OCI-LY3 (cell line): ENCODE data around the gene MGMT.

ENCODE experiments used
- H2AFZ ChIP-seq: fragments of 200-600, 300-600 bp; shearing (Covaris generic); 2 replicates; pipeline ENCODE4 v1.6.0; 2014; ENCODE audit warnings: antibody characterized with exemption, low read depth, low read length
- H3K27ac ChIP-seq: fragments of 200-600, 300-600 bp; sonication (generic); 2 replicates; pipeline ENCODE4 v1.5.1; 2014; ENCODE audit warnings: mild to moderate bottlenecking, low read length, moderate library complexity, mixed read lengths
- H3K27me3 ChIP-seq: fragments of 200-600, 300-600 bp; sonication (generic); 2 replicates; pipeline ENCODE4 v1.6.1; 2014; ENCODE audit warnings: low read depth, low read length, mixed read lengths
- H3K36me3 ChIP-seq: fragments of 200-600, 300-600 bp; sonication (generic); replicated peaks from 2 replicates; pipeline ENCODE3; 2014; ENCODE audit warnings: low read depth, low read length, mixed read lengths
- H3K4me1 ChIP-seq: fragments of 300-600, 200-600 bp; sonication (generic); 2 replicates; pipeline ENCODE4 v1.6.1; 2014; ENCODE audit warnings: low read length, mixed read lengths
- H3K4me2 ChIP-seq: fragments of 200-600, 300-600 bp; sonication (generic); 2 replicates; pipeline ENCODE4 v1.6.1; 2014; ENCODE audit warnings: low read length, mixed read lengths
- H3K4me3 ChIP-seq: fragments of 300-600, 200-600 bp; sonication (generic); 2 replicates; pipeline ENCODE4 v1.5.1; 2014; ENCODE audit warnings: antibody characterized with exemption, mild to moderate bottlenecking, low read length, moderate library complexity
- H3K79me2 ChIP-seq: fragments of 300-600, 200-600 bp; shearing (Covaris generic); 2 replicates; pipeline ENCODE4 v1.6.1; 2014; ENCODE audit warnings: mild to moderate bottlenecking, low read length, mixed read lengths
- H3K9ac ChIP-seq: fragments of 300-600, 200-600 bp; shearing (Covaris generic); 2 replicates; pipeline ENCODE4 v1.6.0; 2014; ENCODE audit warnings: mild to moderate bottlenecking, low read length, moderate library complexity
- H3K9me3 ChIP-seq: fragments of 200-600, 300-600 bp; shearing (Covaris generic); 2 replicates; pipeline ENCODE4 v1.6.1; 2014; ENCODE audit warnings: low read length, mixed read lengths; ENCODE audit not compliant: insufficient read depth
- H4K20me1 ChIP-seq: fragments of 200-600, 300-600 bp; sonication (generic); 2 replicates; pipeline ENCODE4 v1.6.1; 2016; ENCODE audit warnings: low read length, mixed read lengths; ENCODE audit not compliant: insufficient read depth
- EZH2phosphoT487 ChIP-seq: fragments of 200-600 bp; shearing (Covaris generic); IDR thresholded peaks from 2 replicates; pipeline ENCODE4 v1.6.1; 2018; ENCODE audit warnings: antibody characterized with exemption, mixed run types, low read depth
- TF ChIP-seq, protein P1 (sequence below): fragments of 200-600, 300-600 bp; sonication (generic); IDR thresholded peaks from 2 replicates; pipeline ENCODE4 v1.5.1; 2014; ENCODE audit warnings: antibody characterized with exemption, low read length, low read depth

The MGMT gene

DNA sequence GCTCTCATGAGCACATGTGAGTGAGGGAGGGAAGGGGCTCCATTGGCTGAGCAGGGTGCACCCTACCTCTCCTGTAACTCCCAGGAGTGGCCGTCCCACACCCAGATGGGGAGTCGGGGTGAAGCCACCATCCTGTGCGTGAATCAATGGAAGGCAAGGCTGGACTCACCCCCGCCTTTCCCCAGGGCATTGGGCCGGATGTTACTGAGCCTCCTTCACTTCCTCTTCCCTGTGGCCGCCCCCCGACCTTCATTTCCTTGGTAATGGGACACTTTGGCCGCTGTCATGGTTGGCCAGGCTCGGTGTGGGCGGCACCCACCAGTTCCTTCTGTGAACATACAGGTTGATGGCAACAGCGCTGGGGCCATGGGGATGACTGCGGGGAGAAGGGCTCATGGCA, 209.0 kb downstream of the MGMT start:
- Histone ChIP-seq H3K9ac (no peak overlapping the region), H4K20me1 (no peaks in the 10 kb centered on the region), H3K4me1 (no peaks in the 10 kb centered on the region), H3K4me2 (no peak overlapping the region), H3K4me3 (no peak overlapping the region), H3K79me2 (no peaks in the 10 kb centered on the region), H3K27me3 (no peaks in the 10 kb centered on the region), H2AFZ (no peak overlapping the region), H3K27ac (no peak overlapping the region), H3K9me3 (no peaks in the 10 kb centered on the region), H3K36me3 (no peaks in the 10 kb centered on the region)
- TF ChIP-seq EZH2phosphoT487: no peak
- TF ChIP-seq, protein P1, sequence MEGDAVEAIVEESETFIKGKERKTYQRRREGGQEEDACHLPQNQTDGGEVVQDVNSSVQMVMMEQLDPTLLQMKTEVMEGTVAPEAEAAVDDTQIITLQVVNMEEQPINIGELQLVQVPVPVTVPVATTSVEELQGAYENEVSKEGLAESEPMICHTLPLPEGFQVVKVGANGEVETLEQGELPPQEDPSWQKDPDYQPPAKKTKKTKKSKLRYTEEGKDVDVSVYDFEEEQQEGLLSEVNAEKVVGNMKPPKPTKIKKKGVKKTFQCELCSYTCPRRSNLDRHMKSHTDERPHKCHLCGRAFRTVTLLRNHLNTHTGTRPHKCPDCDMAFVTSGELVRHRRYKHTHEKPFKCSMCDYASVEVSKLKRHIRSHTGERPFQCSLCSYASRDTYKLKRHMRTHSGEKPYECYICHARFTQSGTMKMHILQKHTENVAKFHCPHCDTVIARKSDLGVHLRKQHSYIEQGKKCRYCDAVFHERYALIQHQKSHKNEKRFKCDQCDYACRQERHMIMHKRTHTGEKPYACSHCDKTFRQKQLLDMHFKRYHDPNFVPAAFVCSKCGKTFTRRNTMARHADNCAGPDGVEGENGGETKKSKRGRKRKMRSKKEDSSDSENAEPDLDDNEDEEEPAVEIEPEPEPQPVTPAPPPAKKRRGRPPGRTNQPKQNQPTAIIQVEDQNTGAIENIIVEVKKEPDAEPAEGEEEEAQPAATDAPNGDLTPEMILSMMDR: no peak

DNA sequence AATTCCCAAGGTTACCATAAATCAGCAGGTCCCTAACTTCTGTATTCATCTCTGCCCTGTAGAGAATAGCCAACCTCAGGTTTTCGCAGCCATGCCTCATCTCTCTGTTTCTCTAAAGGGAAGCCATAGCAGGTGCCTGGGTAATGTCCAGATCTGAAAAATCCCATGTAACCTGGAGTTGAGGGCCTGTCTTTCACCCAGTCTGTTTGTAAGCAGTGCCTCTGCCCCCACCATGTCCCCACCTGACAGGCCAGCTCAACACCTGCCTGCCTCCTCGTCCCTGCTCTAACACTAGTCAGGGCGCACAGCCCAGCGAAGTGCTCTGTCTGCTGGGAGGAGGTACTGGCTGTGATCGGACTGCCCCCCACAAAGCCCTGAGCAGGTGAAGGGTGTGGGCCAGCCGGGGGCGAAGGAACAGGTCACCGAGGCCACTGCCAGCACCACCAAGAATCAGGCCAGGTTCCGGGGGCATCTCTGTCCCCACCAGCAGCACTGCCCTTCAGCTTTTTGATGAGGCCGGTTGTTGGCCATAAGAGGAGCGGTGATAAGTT, 210.4 kb downstream of the MGMT start:
- no peak overlapping the region for H3K4me2 ChIP-seq
- no peaks in the 10 kb centered on the region for H3K9me3 ChIP-seq
- no peaks in the 10 kb centered on the region for H3K27me3 ChIP-seq
- H3K36me3 ChIP-seq: no peaks in the 10 kb centered on the region
- no peak overlapping the region for H3K4me3 ChIP-seq
- H3K79me2 ChIP-seq: no peaks in the 10 kb centered on the region
- no peak overlapping the region for H3K9ac ChIP-seq
- no peak overlapping the region for H3K27ac ChIP-seq
- H4K20me1 ChIP-seq: no peaks in the 10 kb centered on the region
- H3K4me1 ChIP-seq: no peaks in the 10 kb centered on the region
- TF ChIP-seq, protein P1: no peak
- TF ChIP-seq EZH2phosphoT487: no peak
- no peak overlapping the region for H2AFZ ChIP-seq

DNA sequence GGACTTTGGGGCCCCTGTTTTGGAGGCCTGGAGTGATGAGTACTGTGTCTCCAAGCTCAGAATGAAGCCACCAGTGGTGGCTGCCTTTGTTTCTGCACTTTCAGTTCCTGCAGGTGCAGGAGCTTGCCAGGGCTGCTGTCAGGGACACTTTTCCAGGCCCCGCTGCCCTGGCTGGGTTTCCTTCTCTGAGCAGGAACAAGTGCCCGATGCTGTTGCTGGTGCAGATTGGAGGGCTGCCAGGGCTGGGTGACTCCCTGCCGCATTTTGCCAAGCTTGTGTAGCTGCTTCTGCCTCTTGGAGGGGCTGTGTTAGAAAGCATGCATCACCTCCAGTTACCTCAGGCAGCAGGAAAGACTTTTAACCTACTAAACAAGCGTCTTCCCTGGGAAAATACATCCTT, 211.1 kb downstream of the MGMT start:
- no peaks in the 10 kb centered on the region for H3K36me3 ChIP-seq
- H3K4me2 ChIP-seq: no peak overlapping the region
- no peak overlapping the region for H3K27ac ChIP-seq
- no peak overlapping the region for H3K4me3 ChIP-seq
- no peaks in the 10 kb centered on the region for H3K27me3 ChIP-seq
- H3K9me3 ChIP-seq: no peaks in the 10 kb centered on the region
- H3K9ac ChIP-seq: no peak overlapping the region
- no peaks in the 10 kb centered on the region for H4K20me1 ChIP-seq
- no peak for TF ChIP-seq EZH2phosphoT487
- TF ChIP-seq, protein P1: no peak
- H2AFZ ChIP-seq: no peak overlapping the region
- H3K79me2 ChIP-seq: no peaks in the 10 kb centered on the region
- no peaks in the 10 kb centered on the region for H3K4me1 ChIP-seq

DNA sequence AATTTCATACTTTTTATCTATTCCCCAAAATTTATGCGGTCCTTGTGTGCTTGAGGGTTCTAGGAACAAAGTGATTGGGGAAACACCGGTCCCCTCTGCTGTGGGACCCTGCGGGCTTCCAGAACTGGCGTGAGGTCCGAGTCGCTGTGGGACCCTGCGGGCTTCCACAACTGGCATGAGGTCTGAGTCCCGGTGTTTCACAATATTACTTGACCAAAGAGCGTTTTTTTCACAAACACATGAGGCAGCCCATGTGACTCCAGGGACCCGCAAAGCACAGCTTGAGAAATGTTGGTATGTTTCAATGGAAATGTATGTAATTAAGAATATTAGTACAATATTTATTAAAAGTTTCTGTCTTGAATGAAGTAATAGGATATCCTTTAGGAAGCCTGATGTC, 212.2 kb downstream of the MGMT start:
- Histone ChIP-seq H3K9ac (no peak overlapping the region), H3K4me3 (no peak overlapping the region), H3K9me3 (no peaks in the 10 kb centered on the region), H2AFZ (no peak overlapping the region), H3K4me1 (no peaks in the 10 kb centered on the region), H3K36me3 (no peaks in the 10 kb centered on the region), H3K79me2 (no peaks in the 10 kb centered on the region), H3K4me2 (no peak overlapping the region), H4K20me1 (no peaks in the 10 kb centered on the region), H3K27me3 (no peaks in the 10 kb centered on the region), H3K27ac (no peak overlapping the region)
- TF ChIP-seq EZH2phosphoT487: no peak
- TF ChIP-seq, protein P1: no peak
